ENCODE measurements around the gene FAM13A. TPM values are rescaled to one million over a fixed set of nuclear protein-coding genes. Genes with fewer than 3 reads are reported as not detected.

FAM13A gene
- total RNA-seq, 4 donors from 2014 or later = 5.2 to 19.1 (median 8.2) TPM

GRCh38 chr4:88728146-88728545 lies 328.8 kb downstream of the FAM13A start:
- Histone ChIP-seq H3K27ac (no peak overlapping the region), H3K4me1 (peaks cover 0 to 17% (median 2%) of the 10 kb centered on the region in 3 donors), H3K27me3 (no peaks in the 10 kb centered on the region), H3K4me3 (no peak overlapping the region), H3K9me3 (no peaks in the 10 kb centered on the region), H3K36me3 (peaks cover 7 to 83% (median 21%) of the 10 kb centered on the region in 3 donors)
- 91 to 92% methylated on average over 5 to 6 of the region's 6 CpGs for WGBS, 2 donors
- TF ChIP-seq POLR2A (IDR thresholded peaks at IDR 0.05) = no peak
- DNase-seq = no peak
- intact Hi-C loops (cut with DNase I) = no loop called here

- Histone ChIP-seq H3K9me3 (no peaks in the 10 kb centered on the region), H3K4me3 (no peak overlapping the region), H3K27me3 (no peaks in the 10 kb centered on the region), H3K4me1 (peaks cover 0 to 33% (median 4%) of the 10 kb centered on the region in 3 donors), H3K36me3 (peaks cover 7 to 95% (median 21%) of the 10 kb centered on the region in 3 donors), H3K27ac (no peak overlapping the region)
- 66 to 81% methylated on average over 2 of the region's 2 CpGs for WGBS, 2 donors
- intact Hi-C loops (cut with DNase I) = no loop called here
- TF ChIP-seq POLR2A (IDR thresholded peaks at IDR 0.05) = no peak
- TF ChIP-seq CTCF (IDR thresholded peaks at IDR 0.05) = no peak
- no peak for DNase-seq
Observed at GRCh38 chr4:88725986-88726385, 331.0 kb downstream of the FAM13A start.

GRCh38 chr4:88725143-88725542 lies 331.8 kb downstream of the FAM13A start:
- Histone ChIP-seq H3K27ac (no peak overlapping the region), H3K9me3 (no peaks in the 10 kb centered on the region), H3K36me3 (peaks cover 7 to 95% (median 16%) of the 10 kb centered on the region in 3 donors), H3K4me3 (no peak overlapping the region), H3K4me1 (peaks cover 0 to 41% (median 4%) of the 10 kb centered on the region in 3 donors), H3K27me3 (no peaks in the 10 kb centered on the region)
- intact Hi-C loops (cut with DNase I) = no loop called here
- TF ChIP-seq CTCF (IDR thresholded peaks at IDR 0.05) (no peak), POLR2A (IDR thresholded peaks at IDR 0.05) (no peak)
- DNase-seq = no peak
- 84 to 94% methylated on average over 2 to 4 of the region's 4 CpGs for WGBS, 2 donors

- intact Hi-C loops (cut with DNase I) = no loop called here
- Histone ChIP-seq H3K9me3 (no peaks in the 10 kb centered on the region), H3K27me3 (no peaks in the 10 kb centered on the region), H3K27ac (no peak overlapping the region), H3K36me3 (peaks cover 7 to 93% (median 13%) of the 10 kb centered on the region in 3 donors), H3K4me3 (no peak overlapping the region), H3K4me1 (peaks cover 0 to 41% (median 4%) of the 10 kb centered on the region in 3 donors)
- WGBS, 2 donors = 72 to 97% methylated on average over 2 of the region's 2 CpGs
- TF ChIP-seq POLR2A (IDR thresholded peaks at IDR 0.05) = no peak
- DNase-seq = no peak
Observed at GRCh38 chr4:88724406-88724805, 332.6 kb downstream of the FAM13A start.

- TF ChIP-seq CTCF (IDR thresholded peaks at IDR 0.05) (no peak), POLR2A (IDR thresholded peaks at IDR 0.05) (no peak)
- H3K4me1 ChIP-seq = peaks cover 0 to 35% (median 4%) of the 10 kb centered on the region in 3 donors
- no peak for DNase-seq
- peaks cover 0 to 3% (median 0%) of the 10 kb centered on the region in 3 donors for H3K9me3 ChIP-seq
- H3K27me3 ChIP-seq = no peaks in the 10 kb centered on the region
- peaks cover 5 to 93% (median 9%) of the 10 kb centered on the region in 3 donors for H3K36me3 ChIP-seq
- 62 to 80% methylated on average over 2 of the region's 2 CpGs for WGBS, 2 donors
- intact Hi-C loops (cut with DNase I) = no loop called here
- H3K27ac ChIP-seq = peak overlapping the region in 1 of 4 donors; percentile 56
- H3K4me3 ChIP-seq = no peak overlapping the region
Observed at GRCh38 chr4:88722828-88723227, 334.2 kb downstream of the FAM13A start.

- TF ChIP-seq POLR2A (IDR thresholded peaks at IDR 0.05) (no peak), CTCF (IDR thresholded peaks at IDR 0.05) (no peak)
- intact Hi-C loops (cut with DNase I) = no loop called here
- DNase-seq = no peak
- Histone ChIP-seq H3K27ac (no peak overlapping the region), H3K36me3 (peaks cover 2 to 93% (median 4%) of the 10 kb centered on the region in 3 donors), H3K4me3 (no peak overlapping the region), H3K9me3 (peaks cover 0 to 8% (median 0%) of the 10 kb centered on the region in 3 donors), H3K27me3 (no peaks in the 10 kb centered on the region), H3K4me1 (peaks cover 0 to 34% (median 4%) of the 10 kb centered on the region in 3 donors)
- WGBS, 2 donors = 89 to 93% methylated on average over 8 to 10 of the region's 10 CpGs
Observed at GRCh38 chr4:88722276-88722780, 334.7 kb downstream of the FAM13A start.

Data from esophagus squamous epithelium (tissue), 5 donors.